ENCODE measurements around the gene KIAA1586. TPM values are rescaled to one million over a fixed set of nuclear protein-coding genes. Genes with fewer than 3 reads are reported as not detected.

KIAA1586 gene
- total and polyA plus RNA-seq, 2 donors (not counting 3 experiments of a cell fraction or from before 2014, with no cell fraction given): 1.7 to 14.0 TPM

DNA sequence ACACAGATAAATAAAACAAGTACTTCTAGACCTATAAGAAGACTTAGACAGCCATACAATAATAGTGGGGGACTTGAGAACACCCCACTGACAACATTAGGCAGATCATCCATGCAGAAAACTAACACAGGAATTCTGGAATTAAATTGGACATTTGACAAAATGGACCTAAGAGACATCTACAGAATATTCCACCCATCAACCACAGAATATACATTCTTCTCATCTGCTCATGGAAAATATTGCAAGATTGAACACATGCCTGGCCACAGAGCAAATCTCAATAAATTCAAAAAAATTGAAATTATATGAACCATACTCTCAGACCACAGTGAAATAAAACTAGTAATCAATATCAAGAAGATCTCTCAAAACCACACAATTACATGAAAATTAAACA is 44.3 kb upstream of the KIAA1586 start:
- CTCF ChIA-PET: no interaction called here

More for the DNA sequence above, 44.3 kb upstream of the KIAA1586 start:
- intact Hi-C loops (cut with micrococcal nuclease): no loop called here
- no peak overlapping the region for H3K27ac ChIP-seq (ENCODE audit: insufficient read depth, low read depth, low read length)
- H3K4me3 ChIP-seq (replicated peaks in 1 of 3; ENCODE audit: insufficient read depth in 1 of 3, low read depth in 1 of 3, low read length in 3 of 3): no peak overlapping the region
- no peaks in the 10 kb centered on the region for H4K20me1 ChIP-seq (replicated peaks; ENCODE audit: control insufficient read depth, extremely low read depth, insufficient read depth, low read length)
- peaks cover 0 to 3% of the 10 kb centered on the region in 2 experiments for H3K27me3 ChIP-seq (ENCODE audit: control insufficient read depth in 2 of 2, insufficient read depth in 2 of 2, low read length in 2 of 2)
- no peaks in the 10 kb centered on the region for H3K79me2 ChIP-seq (ENCODE audit: control insufficient read depth, insufficient read depth, low read length)
- H3K9me1 ChIP-seq (replicated peaks; ENCODE audit: control insufficient read depth, extremely low read depth, insufficient read depth, low read length): no peaks in the 10 kb centered on the region
- POLR2A ChIA-PET: no interaction called here
- H2AFZ ChIP-seq (ENCODE audit: low read depth, low read length): no peak overlapping the region
- dilution Hi-C loops (cut with MboI; ENCODE audit: extremely low pct_ligation_motif_present, low sequenced_read_pairs): no loop called here
- H3K36me3 ChIP-seq (ENCODE audit: control insufficient read depth in 2 of 2, extremely low read depth in 1 of 2, insufficient read depth in 2 of 2, low read length in 2 of 2): no peaks in the 10 kb centered on the region
- H3K4me1 ChIP-seq (ENCODE audit: control insufficient read depth, extremely low read depth, insufficient read depth, low read length): no peaks in the 10 kb centered on the region
- no peak overlapping the region for H3K4me2 ChIP-seq (ENCODE audit: insufficient read depth, low read length)
- BruUV-seq (replicated peaks): no TSS peak
- no peak overlapping the region for H3K9ac ChIP-seq (replicated peaks; ENCODE audit: extremely low read depth, insufficient read depth, low read length)
- DNase-seq (ENCODE audit: low read depth, low spot score): no peak
- peaks cover 2% of the 10 kb centered on the region for H3K9me3 ChIP-seq (replicated peaks; ENCODE audit: control insufficient read depth, insufficient read depth, low read length)
- FAIRE-seq: no peak
- TF ChIP-seq POLR2AphosphoS5 (IDR thresholded peaks at IDR 0.05; ENCODE audit: insufficient read depth, low read depth, low read length) (no peak), EZH2 (IDR thresholded peaks at IDR 0.05; ENCODE audit: borderline replicate concordance, low read depth, low read length, severe bottlenecking) (no peak), MYC (IDR thresholded peaks at IDR 0.05; ENCODE audit: low read depth, low read length) (no peak), GATA2 (IDR thresholded peaks at IDR 0.05; ENCODE audit: insufficient read depth, insufficient read length, low read depth, low read length) (no peak), JUN (IDR thresholded peaks at IDR 0.05; ENCODE audit: borderline replicate concordance, insufficient read depth, insufficient read length, low read depth) (no peak), FOS (IDR thresholded peaks at IDR 0.05; ENCODE audit: borderline replicate concordance, insufficient read depth, low read length) (no peak), POLR2A (IDR thresholded peaks at IDR 0.05; ENCODE audit: low read depth, low read length) (no peak)
- TF ChIP-seq, protein P1, sequence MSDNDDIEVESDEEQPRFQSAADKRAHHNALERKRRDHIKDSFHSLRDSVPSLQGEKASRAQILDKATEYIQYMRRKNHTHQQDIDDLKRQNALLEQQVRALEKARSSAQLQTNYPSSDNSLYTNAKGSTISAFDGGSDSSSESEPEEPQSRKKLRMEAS (IDR thresholded peaks at IDR 0.05; ENCODE audit: insufficient read depth, insufficient read length): no peak
- TF ChIP-seq, protein P2, sequence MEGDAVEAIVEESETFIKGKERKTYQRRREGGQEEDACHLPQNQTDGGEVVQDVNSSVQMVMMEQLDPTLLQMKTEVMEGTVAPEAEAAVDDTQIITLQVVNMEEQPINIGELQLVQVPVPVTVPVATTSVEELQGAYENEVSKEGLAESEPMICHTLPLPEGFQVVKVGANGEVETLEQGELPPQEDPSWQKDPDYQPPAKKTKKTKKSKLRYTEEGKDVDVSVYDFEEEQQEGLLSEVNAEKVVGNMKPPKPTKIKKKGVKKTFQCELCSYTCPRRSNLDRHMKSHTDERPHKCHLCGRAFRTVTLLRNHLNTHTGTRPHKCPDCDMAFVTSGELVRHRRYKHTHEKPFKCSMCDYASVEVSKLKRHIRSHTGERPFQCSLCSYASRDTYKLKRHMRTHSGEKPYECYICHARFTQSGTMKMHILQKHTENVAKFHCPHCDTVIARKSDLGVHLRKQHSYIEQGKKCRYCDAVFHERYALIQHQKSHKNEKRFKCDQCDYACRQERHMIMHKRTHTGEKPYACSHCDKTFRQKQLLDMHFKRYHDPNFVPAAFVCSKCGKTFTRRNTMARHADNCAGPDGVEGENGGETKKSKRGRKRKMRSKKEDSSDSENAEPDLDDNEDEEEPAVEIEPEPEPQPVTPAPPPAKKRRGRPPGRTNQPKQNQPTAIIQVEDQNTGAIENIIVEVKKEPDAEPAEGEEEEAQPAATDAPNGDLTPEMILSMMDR (IDR thresholded peaks at IDR 0.05; ENCODE audit: extremely low read depth in 1 of 2, insufficient read depth in 1 of 2, low read depth in 1 of 2, low read length in 2 of 2): no peak

All from endothelial cell of umbilical vein (primary cell).